GM18951 (cell line): Measurements from ENCODE around the gene WWC1.

Experiments
- POLR2A ChIP-seq: IDR thresholded peaks from 4 replicates; pipeline ENCODE4 v1.6.1; 2011; ENCODE audit warnings: mild to moderate bottlenecking; ENCODE audit not compliant: insufficient read length, insufficient read depth; ENCODE audit errors: extremely low read depth
- in situ Hi-C: fragments of 300-500 bp; cut with MboI; formaldehyde crosslinking; loops from one replicate; pipeline ENCODE4 v1.12.0; 2022; ENCODE audit warnings: low sequenced_read_pairs, mixed read lengths, inconsistent platforms; ENCODE audit not compliant: unreplicated experiment

WWC1 gene

DNA sequence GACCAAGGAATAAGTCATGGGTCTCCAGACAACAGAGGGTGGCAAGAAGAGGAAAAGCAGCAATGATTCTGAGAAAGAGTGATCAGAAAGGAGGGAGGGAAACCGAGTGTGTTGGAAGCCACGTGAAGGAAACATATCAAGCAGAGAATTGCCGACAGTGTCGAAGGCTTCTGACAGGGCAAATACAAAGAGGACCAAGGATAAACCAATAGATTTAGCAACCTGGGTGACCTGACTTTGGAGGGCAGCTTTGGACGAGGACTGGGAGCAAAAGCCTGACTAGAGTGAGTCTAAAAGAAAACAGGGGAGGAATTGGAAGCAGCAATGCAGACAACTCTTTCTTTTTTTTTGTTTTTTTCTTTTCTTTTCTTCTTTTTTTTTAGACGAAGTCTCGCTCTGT is 83.8 kb downstream of the WWC1 start:
- no peak for TF ChIP-seq POLR2A
- in situ Hi-C loops, result no loop called here

DNA sequence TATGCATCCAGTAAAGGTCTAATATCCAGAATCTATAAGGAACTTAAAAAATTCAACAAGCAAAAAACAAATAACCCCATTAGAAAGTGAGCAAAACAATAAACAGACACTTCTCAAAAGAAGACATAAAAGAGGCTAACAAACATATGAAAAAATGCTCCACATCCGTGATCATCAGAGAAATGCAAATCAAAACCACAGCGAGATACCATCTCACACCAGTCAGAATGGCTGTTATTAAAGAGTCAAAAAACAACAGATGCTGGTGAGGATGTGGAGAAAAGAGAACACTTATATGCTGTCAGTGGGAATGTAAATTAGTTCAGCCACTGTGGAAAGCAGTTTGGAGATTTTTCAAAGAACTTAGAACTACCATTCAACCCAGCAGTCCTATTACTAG is 86.1 kb downstream of the WWC1 start:
- in situ Hi-C loops, result no loop called here

DNA sequence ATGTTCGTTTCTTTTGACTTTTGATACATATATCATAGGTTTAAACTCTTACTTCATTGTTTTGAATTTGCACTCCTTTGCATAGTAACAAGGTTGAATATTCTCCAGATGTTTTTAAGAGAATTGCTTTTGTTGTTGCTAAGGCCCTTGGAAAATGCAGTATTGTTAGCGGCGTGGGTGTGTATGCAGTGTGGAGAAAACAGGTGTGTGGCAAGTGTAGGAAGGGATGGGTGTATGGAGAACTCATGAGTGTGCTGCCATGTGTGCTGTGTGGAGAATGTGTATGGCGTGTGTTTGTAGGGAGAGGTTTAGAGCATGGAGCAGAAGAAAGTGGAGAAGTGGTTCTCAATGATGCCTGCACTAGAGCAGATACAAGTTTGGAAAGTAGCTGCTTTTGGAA is 87.3 kb downstream of the WWC1 start:
- no peak for TF ChIP-seq POLR2A
- in situ Hi-C loops, result no loop called here

More for the DNA sequence above, 86.1 kb downstream of the WWC1 start:
- TF ChIP-seq POLR2A, result no peak

DNA sequence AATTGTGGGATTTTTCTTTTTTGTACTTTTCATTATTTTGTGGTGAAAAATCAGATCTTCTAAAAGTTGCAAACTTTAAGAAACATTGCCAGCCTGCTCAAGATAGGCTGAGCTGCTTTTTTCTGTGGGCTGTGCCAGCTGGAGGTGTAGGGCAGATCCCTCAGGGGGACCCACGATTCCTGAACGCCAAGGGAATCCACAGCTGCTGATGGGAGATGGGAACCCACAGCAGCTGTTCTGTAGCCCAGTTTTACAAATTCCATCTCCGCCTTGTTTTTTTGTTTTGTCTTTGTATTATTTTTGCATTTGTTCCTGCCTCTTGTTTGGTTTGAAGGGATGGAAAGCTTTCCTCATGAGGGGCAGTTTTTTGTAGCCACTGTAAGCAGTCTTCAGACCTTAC is 91.0 kb downstream of the WWC1 start:
- TF ChIP-seq POLR2A, result no peak
- in situ Hi-C loops, result no loop called here

DNA sequence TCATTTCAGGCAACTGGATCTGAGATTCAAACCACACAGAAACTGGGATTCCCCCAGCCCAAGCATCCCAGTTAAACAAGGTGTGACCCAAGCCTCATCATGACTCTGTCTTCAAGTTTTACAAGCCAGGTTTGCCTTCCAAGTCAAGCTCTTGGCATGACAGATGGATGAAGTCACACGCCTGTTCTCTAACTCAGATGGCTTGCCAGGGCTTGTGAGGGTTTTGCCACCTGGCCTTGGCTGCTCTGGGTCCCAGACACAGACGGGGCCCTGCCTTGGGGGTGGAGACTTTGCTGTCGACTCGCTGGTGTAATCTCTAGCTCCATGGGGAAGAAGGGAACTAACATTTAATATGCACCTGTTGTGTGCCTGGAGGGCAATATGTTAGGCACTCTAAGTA is 99.0 kb downstream of the WWC1 start:
- TF ChIP-seq POLR2A, result no peak
- in situ Hi-C loops, result no loop called here

DNA sequence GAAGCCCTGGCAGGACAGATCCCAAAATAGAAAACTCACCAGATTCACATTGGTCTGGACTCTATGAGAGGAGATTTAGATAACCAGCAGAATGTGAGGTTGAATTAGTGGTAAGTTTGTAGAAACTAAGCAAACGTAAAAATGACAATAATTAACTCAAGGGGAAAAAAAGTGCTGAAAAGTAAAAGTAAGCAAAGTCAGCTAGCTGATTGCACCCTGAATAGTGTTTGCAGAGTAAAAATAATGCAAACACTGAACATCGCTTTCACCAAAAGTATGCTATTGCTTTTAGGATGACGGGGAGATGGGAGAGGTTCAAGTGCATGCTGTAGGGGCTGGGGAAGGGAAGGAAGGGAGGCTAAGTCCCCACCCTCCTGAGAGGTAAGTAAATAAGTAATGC is 102.3 kb downstream of the WWC1 start:
- no peak for TF ChIP-seq POLR2A
- in situ Hi-C loops, result no loop called here

DNA sequence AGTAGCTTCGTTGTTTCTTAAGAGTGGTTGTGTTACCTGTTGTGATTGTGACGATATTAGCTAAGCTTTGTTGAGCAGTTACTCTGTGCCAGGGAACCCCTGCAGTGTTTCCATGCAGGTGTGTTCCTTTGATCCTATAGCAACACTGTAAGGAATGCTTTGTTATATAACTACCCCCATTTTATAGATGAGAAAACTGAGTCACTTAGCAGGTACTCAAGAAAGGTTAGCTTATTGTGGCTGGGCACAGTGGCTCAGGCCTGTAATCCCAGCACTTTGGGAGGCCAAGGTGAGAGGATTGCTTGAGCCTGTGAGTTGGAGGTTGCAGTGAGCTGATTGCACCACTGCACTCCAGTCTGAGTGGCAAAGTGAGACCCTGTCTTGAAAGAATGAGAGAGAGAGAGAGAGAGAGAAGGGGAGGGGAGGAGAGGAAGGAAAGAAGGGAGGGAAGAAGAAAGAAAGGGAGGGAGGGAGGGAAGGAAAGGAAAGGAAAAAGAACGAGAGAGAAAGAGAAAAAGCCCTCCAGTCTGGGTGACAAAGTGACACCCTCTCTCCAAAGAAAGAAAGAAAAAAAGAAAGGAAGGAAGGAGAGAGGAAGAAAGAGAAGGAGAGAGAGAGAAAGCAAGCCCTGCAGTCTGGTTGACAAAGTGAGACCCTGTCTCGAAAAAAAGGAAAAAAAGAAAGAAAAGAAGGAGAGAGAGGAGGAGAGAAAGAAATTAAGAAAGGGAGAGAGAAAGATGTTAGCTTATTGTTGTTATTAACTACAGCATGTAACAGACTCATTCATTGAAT is 109.2 kb downstream of the WWC1 start:
- no peak for TF ChIP-seq POLR2A

DNA sequence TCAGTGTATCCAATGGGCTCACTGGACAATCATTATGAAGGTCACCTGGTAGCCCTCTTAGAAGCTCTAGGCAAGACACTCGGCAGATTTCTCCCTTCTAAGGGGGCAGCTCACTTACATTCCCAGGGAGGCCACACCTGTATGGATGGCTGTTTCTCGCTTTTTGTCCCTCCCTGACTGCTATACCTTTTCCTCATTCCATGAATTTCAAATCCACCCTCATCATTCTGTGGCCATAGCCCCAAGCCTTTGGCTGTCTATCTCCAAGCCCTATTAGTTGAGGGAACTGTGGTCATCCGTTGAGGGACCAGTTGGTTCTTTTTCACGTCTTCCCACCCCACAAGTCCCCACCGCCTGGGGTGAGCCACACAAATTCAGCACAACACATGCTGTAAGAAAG is 109.8 kb downstream of the WWC1 start:
- in situ Hi-C loops, result no loop called here
- TF ChIP-seq POLR2A, result no peak

More for the DNA sequence above, 109.2 kb downstream of the WWC1 start:
- in situ Hi-C loops, result no loop called here

DNA sequence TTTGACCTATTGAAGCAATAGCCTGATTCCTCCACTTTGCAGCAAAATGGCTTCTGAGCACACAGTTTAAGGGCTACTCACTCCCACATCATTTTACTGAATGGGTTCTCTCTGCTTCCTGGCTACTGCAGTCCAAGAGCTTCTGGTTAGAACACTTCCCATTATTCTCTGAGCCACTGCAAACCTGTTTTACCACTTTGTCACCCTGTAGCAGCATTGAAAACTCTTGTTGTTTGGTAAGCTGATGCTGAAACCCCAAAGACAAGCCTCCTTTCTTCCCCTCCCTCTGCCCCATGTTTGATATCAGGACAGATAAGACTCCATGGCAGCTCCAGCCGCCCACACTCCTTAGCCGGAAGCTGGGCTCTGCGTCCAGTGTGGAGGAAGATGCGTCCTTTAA is 110.4 kb downstream of the WWC1 start:
- no peak for TF ChIP-seq POLR2A
- in situ Hi-C loops, result no loop called here

DNA sequence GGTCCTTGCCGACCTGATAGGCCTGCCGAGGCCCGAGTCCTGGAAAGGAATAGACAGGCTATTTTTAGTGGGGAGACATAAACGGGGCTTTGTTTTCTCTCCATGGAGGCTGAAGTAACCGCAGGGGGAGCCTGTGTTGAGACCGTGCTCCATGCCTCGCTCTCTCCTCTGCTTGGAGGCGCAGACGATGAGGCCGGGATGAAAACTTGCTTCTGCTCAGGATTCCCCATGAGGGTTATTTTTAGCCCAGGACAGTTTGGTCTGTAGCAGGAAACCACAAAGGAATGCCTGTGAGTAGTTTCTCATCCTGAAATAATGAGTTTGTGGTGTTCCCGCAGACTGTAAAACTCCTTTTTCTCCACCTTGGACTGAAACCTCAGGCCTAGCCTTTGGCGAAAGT is 112.9 kb downstream of the WWC1 start:
- in situ Hi-C loops, result no loop called here
- TF ChIP-seq POLR2A, result no peak

DNA sequence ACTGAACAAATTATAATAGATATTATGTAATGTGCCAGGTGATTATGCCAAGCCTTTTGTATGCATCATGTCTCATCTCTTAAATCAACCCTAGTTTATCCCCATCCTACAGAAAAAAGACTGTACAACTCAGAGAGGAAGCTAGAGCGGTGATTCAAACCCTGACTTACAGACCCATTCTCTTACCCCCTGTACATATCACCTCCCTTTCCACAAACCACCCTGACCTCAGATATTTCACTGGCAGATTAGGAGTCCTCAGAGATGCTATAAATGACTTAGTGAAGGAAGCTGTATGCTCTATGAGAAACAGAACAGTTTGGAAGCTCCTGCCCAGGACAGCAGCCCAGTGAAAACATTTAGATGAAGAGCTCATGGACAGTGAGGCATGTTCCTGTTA is 115.8 kb downstream of the WWC1 start:
- in situ Hi-C loops, result no loop called here

DNA sequence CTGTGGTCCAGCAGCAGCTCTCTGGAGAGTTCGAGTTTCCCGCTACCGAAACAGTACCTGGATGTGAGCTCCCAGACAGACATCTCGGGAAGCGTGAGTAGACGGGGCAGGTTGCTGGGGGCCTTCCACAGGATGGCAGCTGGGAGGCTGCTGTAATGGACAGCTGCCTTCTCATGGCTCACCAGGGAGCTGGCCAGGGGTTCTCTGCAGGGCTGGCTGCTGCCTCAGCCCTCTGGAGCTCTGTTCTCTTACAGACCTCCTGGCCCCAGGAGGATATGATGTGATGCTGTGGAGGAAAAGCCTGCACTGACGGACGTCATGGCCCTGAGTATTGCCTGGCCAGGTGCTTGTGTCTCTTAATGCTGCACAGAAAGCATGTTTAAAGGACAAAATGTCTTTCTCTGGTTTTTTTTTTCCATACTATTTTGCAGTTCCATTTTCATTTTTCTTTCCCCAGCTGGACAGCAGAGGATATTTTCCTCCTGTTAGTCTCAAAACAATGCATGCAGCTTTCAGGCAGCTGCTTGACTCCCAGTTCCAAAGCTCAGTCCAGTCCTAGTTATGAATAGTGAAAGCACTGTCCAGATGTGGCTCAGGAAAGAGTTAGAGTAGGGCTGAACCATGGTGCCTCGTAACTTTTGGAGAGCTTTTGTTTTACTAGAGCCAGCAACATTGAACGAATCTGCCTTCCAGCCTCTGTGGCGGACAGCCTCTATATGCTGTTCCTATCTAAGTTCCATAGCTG is 117.3 kb downstream of the WWC1 start:
- in situ Hi-C loops, result no loop called here
- no peak for TF ChIP-seq POLR2A

More for the DNA sequence above, 115.8 kb downstream of the WWC1 start:
- TF ChIP-seq POLR2A, result no peak

DNA sequence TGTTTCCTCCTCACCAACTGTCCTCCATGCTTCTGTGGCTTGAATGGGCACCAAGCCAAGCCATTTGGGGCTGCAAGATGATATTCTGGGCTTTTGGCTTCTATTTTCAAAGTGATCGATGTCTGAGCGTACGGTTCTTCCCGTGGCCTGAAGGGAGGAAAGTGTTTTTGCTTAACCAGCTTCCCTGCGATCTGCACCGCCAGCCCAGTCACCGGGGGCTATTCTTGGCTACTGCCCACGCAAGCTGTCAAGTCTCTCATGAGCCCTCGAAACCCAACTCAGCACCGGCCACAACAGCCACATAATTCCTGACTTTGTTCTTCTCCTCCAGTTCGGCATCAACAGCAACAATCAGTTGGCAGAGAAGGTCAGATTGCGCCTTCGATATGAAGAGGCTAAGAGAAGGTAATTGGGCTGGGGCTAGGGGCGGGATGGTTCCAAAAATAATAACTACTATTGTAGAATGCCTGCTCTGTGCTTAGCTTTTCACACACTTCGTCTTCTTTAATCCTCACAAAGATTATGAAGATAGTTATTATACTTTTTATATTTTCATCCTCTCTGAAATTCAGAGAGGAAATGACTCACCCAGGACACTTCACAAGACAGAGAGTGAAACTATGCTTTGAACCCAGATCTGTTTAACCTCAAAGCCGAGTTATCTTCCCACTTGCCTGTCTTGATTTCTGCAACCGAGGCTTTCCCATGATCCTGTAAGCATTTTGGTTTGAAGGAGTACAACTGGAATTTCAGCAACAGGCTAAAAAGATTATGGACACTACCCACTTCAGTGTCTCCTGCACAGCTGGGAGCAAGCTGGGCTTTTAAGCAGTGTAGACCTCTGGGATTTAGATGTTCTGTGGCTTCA is 118.4 kb downstream of the WWC1 start:
- TF ChIP-seq POLR2A, result no peak
- in situ Hi-C loops, result no loop called here

DNA sequence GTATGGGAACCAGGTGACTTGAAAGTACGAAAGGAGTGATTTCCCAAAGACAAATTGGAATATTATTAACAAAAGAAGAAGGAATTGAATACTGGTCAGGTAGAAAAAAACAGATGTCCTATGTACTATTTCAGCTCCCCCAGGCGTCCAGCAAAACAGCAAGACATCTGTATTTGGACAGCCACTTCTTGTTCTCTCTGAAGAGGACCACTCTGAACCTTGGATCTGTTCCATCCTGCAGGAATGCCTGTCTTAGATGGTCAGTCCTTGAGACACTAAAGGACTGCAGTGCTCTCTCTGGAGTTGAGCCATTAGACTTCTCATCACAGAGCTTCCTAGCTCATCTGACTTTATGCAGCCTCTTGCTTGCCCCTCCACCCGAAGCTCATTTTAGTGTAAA is 120.4 kb downstream of the WWC1 start:
- TF ChIP-seq POLR2A, result no peak
- in situ Hi-C loops, result no loop called here

DNA sequence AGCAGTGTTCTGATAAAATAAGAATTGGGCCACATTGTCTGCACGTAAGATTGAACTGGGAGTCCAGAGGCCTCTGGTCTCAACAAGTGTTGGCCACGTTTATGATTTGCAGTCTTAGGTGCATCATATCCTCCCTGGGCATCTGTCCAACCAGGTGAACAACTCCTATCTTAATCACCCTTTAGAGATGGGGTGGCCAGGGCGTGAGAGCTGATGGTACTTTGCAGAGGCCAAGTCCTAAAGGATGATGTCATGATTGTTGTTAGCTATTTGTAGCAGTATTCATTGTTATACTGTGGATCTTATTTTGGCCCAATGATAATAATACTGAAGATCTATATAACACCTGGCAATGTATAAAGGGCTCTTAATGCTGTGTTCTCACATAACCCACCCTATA is 121.6 kb downstream of the WWC1 start:
- TF ChIP-seq POLR2A, result no peak
- in situ Hi-C loops, result no loop called here
